ENCODE measurements around the gene OLFML2B. TPM values are rescaled to one million over a fixed set of nuclear protein-coding genes. Genes with fewer than 3 reads are reported as not detected.
"Not testable (repeated sequence)": the region's sequence is repeated elsewhere in the genome, so short reads cannot be mapped to it uniquely, and the experiment has no call there.

OLFML2B gene
- total RNA-seq, 8 experiments from 2014 or later = 1.0 to 15.3 (median 2.2) TPM

GRCh38 chr1:162056579-162056978 lies 32.9 kb upstream of the OLFML2B start:
- Histone ChIP-seq H3K4me1 (replicated peaks in 1 of 2) (peaks cover 0 to 3% of the 10 kb centered on the region in 2 donors), H3K27ac (no peak overlapping the region), H3K4me3 (no peak overlapping the region)
- ATAC-seq (replicated peaks in 6 of 8) = peak in 3 of 8 experiments; percentile 6 to 19 (median 13)
- 64 to 100% (median 90%) methylated on average over 1 to 3 of the region's 3 CpGs; no CpG with 5 or more reads in 3 of the 10 experiments for WGBS, 10 experiments
- in situ Hi-C loops (cut with MboI; ENCODE audit: low pct_unique_long_range_greater_than_20kb in 2 of 9, low sequenced_read_pairs in 9 of 9, unreplicated experiment in 9 of 9) = loop anchor here in 1 of 9 experiments (10.0 kb wide), 1 partner anchor 338 kb away; no protein-coding TSS in a partner anchor

GRCh38 chr1:162056043-162056442 lies 32.4 kb upstream of the OLFML2B start:
- in situ Hi-C loops (cut with MboI; ENCODE audit: low pct_unique_long_range_greater_than_20kb in 2 of 9, low sequenced_read_pairs in 9 of 9, unreplicated experiment in 9 of 9) = loop anchor here in 1 of 9 experiments (10.0 kb wide), 1 partner anchor 339 kb away; no protein-coding TSS in a partner anchor
- Histone ChIP-seq H3K4me1 (replicated peaks in 1 of 2) (peaks cover 0 to 3% of the 10 kb centered on the region in 2 donors), H3K4me3 (no peak overlapping the region), H3K27ac (no peak overlapping the region)
- ATAC-seq (replicated peaks in 6 of 8) = peak; percentile 92 to 100 (median 99)
- 38 to 100% (median 56%) methylated on average over 1 to 3 of the region's 3 CpGs; no CpG with 5 or more reads in 4 of the 10 experiments for WGBS, 10 experiments

GRCh38 chr1:162055062-162055461 lies 31.4 kb upstream of the OLFML2B start:
- 0 to 72% (median 48%) methylated on average over 1 to 3 of the region's 3 CpGs; no CpG with 5 or more reads in 2 of the 10 experiments for WGBS, 10 experiments
- Histone ChIP-seq H3K27ac (no peak overlapping the region), H3K4me3 (no peak overlapping the region), H3K4me1 (replicated peaks in 1 of 2) (peaks cover 0 to 3% of the 10 kb centered on the region in 2 donors)
- in situ Hi-C loops (cut with MboI; ENCODE audit: low pct_unique_long_range_greater_than_20kb in 2 of 9, low sequenced_read_pairs in 9 of 9, unreplicated experiment in 9 of 9) = loop anchor here in 1 of 9 experiments (10.0 kb wide), 1 partner anchor 340 kb away; no protein-coding TSS in a partner anchor
- ATAC-seq (replicated peaks in 6 of 8) = peak in 4 of 8 experiments; percentile 19 to 71 (median 39)

GRCh38 chr1:162053949-162054348 lies 30.3 kb upstream of the OLFML2B start:
- WGBS, 10 experiments = 100% methylated on average over 1 to 2 of the region's 3 CpGs; no CpG with 5 or more reads in 8 of the 10 experiments
- not testable (repeated sequence) for H3K27ac ChIP-seq; ATAC-seq (replicated peaks in 6 of 8); H3K4me3 ChIP-seq; H3K4me1 ChIP-seq (replicated peaks in 1 of 2)
- in situ Hi-C loops (cut with MboI; ENCODE audit: low pct_unique_long_range_greater_than_20kb in 2 of 9, low sequenced_read_pairs in 9 of 9, unreplicated experiment in 9 of 9) = loop anchor here in 1 of 9 experiments (10.0 kb wide), 1 partner anchor 341 kb away; no protein-coding TSS in a partner anchor

GRCh38 chr1:162046921-162047320 lies 23.3 kb upstream of the OLFML2B start:
- ATAC-seq (replicated peaks in 6 of 8) = peak in 3 of 8 experiments; percentile 50 to 75 (median 69)
- 0 to 80% (median 20%) methylated on average over 1 of the region's 1 CpG; no CpG with 5 or more reads in 2 of the 10 experiments for WGBS, 10 experiments
- in situ Hi-C loops (cut with MboI; ENCODE audit: low pct_unique_long_range_greater_than_20kb in 2 of 9, low sequenced_read_pairs in 9 of 9, unreplicated experiment in 9 of 9) = loop anchor here in 5 of 9 experiments (25.0 kb wide), 2 partner anchors 160 to 260 kb away; no protein-coding TSS in a partner anchor
- Histone ChIP-seq H3K4me3 (no peak overlapping the region), H3K27ac (no peak overlapping the region), H3K4me1 (replicated peaks in 1 of 2) (no peaks in the 10 kb centered on the region)

- ATAC-seq (replicated peaks in 6 of 8) = no peak
- no peaks in the 10 kb centered on the region for H3K4me1 ChIP-seq (replicated peaks in 1 of 2)
- WGBS, 10 experiments = 5 to 80% (median 75%) methylated on average over 1 of the region's 1 CpG
- no peak overlapping the region for H3K27ac ChIP-seq
- no peak overlapping the region for H3K4me3 ChIP-seq
- in situ Hi-C loops (cut with MboI; ENCODE audit: low pct_unique_long_range_greater_than_20kb in 2 of 9, low sequenced_read_pairs in 9 of 9, unreplicated experiment in 9 of 9) = loop anchor here in 5 of 9 experiments (25.0 kb wide), 2 partner anchors 155 to 255 kb away; no protein-coding TSS in a partner anchor
Observed at GRCh38 chr1:162042361-162042760, 18.7 kb upstream of the OLFML2B start.

- no peaks in the 10 kb centered on the region for H3K4me1 ChIP-seq (replicated peaks in 1 of 2)
- no peak overlapping the region for H3K27ac ChIP-seq
- in situ Hi-C loops (cut with MboI; ENCODE audit: low pct_unique_long_range_greater_than_20kb in 2 of 9, low sequenced_read_pairs in 9 of 9, unreplicated experiment in 9 of 9) = loop anchor here in 5 of 9 experiments (25.0 kb wide), 2 partner anchors 153 to 253 kb away; no protein-coding TSS in a partner anchor
- ATAC-seq (replicated peaks in 6 of 8) = peak in 1 of 8 experiments; percentile 28
- H3K4me3 ChIP-seq = no peak overlapping the region
Observed at GRCh38 chr1:162040657-162041056, 17.0 kb upstream of the OLFML2B start.

GRCh38 chr1:162040001-162040400 lies 16.3 kb upstream of the OLFML2B start:
- Histone ChIP-seq H3K27ac (no peak overlapping the region), H3K4me3 (no peak overlapping the region), H3K4me1 (replicated peaks in 1 of 2) (no peaks in the 10 kb centered on the region)
- WGBS, 10 experiments = 14 to 100% (median 55%) methylated on average over 1 to 4 of the region's 4 CpGs
- ATAC-seq (replicated peaks in 6 of 8) = peak in 4 of 8 experiments; percentile 58 to 85 (median 60)
- in situ Hi-C loops (cut with MboI; ENCODE audit: low pct_unique_long_range_greater_than_20kb in 2 of 9, low sequenced_read_pairs in 9 of 9, unreplicated experiment in 9 of 9) = loop anchor here in 5 of 9 experiments (25.0 kb wide), 2 partner anchors 153 to 253 kb away; no protein-coding TSS in a partner anchor

- WGBS, 10 experiments = 64 to 100% (median 100%) methylated on average over 1 of the region's 1 CpG
- no peak for ATAC-seq (replicated peaks in 6 of 8)
- no peaks in the 10 kb centered on the region for H3K4me1 ChIP-seq (replicated peaks in 1 of 2)
- H3K4me3 ChIP-seq = no peak overlapping the region
- no peak overlapping the region for H3K27ac ChIP-seq
- in situ Hi-C loops (cut with MboI; ENCODE audit: low pct_unique_long_range_greater_than_20kb in 2 of 9, low sequenced_read_pairs in 9 of 9, unreplicated experiment in 9 of 9) = loop anchor here in 6 of 9 experiments (10.0 to 25.0 kb wide), 3 partner anchors 151 to 254 kb away; no protein-coding TSS in a partner anchor
Observed at GRCh38 chr1:162038624-162039023, 15.0 kb upstream of the OLFML2B start.

- in situ Hi-C loops (cut with MboI; ENCODE audit: low pct_unique_long_range_greater_than_20kb in 2 of 9, low sequenced_read_pairs in 9 of 9, unreplicated experiment in 9 of 9) = loop anchor here in 6 of 9 experiments (10.0 to 25.0 kb wide), 3 partner anchors 149 to 251 kb away; no protein-coding TSS in a partner anchor
- peak in 3 of 8 experiments; percentile 47 to 81 (median 52) for ATAC-seq (replicated peaks in 6 of 8)
- Histone ChIP-seq H3K4me3 (no peak overlapping the region), H3K4me1 (replicated peaks in 1 of 2) (peaks cover 0 to 2% of the 10 kb centered on the region in 2 donors), H3K27ac (no peak overlapping the region)
- 91 to 100% (median 100%) methylated on average over 1 of the region's 1 CpG; no CpG with 5 or more reads in 5 of the 10 experiments for WGBS, 10 experiments
Observed at GRCh38 chr1:162036163-162036562, 12.5 kb upstream of the OLFML2B start.

GRCh38 chr1:162035241-162035640 lies 11.6 kb upstream of the OLFML2B start:
- ATAC-seq (replicated peaks in 6 of 8) = no peak
- 58 to 83% (median 82%) methylated on average over 1 to 2 of the region's 2 CpGs; no CpG with 5 or more reads in 7 of the 10 experiments for WGBS, 10 experiments
- Histone ChIP-seq H3K4me1 (replicated peaks in 1 of 2) (peaks cover 0 to 11% of the 10 kb centered on the region in 2 donors), H3K27ac (no peak overlapping the region), H3K4me3 (no peak overlapping the region)
- in situ Hi-C loops (cut with MboI; ENCODE audit: low pct_unique_long_range_greater_than_20kb in 2 of 9, low sequenced_read_pairs in 9 of 9, unreplicated experiment in 9 of 9) = loop anchor here in 6 of 9 experiments (10.0 to 25.0 kb wide), 3 partner anchors 148 to 250 kb away; no protein-coding TSS in a partner anchor

GRCh38 chr1:162033428-162033827 lies 9.8 kb upstream of the OLFML2B start:
- no peak overlapping the region for H3K4me3 ChIP-seq
- in situ Hi-C loops (cut with MboI; ENCODE audit: low pct_unique_long_range_greater_than_20kb in 2 of 9, low sequenced_read_pairs in 9 of 9, unreplicated experiment in 9 of 9) = loop anchor here in 6 of 9 experiments (10.0 to 25.0 kb wide), 3 partner anchors 146 to 249 kb away; no protein-coding TSS in a partner anchor
- peaks cover 0 to 28% of the 10 kb centered on the region in 2 donors for H3K4me1 ChIP-seq (replicated peaks in 1 of 2)
- H3K27ac ChIP-seq = no peak overlapping the region
- 17 to 76% (median 60%) methylated on average over 1 to 6 of the region's 6 CpGs; no CpG with 5 or more reads in 2 of the 10 experiments for WGBS, 10 experiments
- ATAC-seq (replicated peaks in 6 of 8) = peak in 1 of 8 experiments; percentile 76

GRCh38 chr1:162030759-162031280 lies 7.2 kb upstream of the OLFML2B start:
- peaks cover 0 to 31% of the 10 kb centered on the region in 2 donors for H3K4me1 ChIP-seq (replicated peaks in 1 of 2)
- no peak overlapping the region for H3K27ac ChIP-seq
- peak in 5 of 8 experiments; percentile 56 to 92 (median 78) for ATAC-seq (replicated peaks in 6 of 8)
- in situ Hi-C loops (cut with MboI; ENCODE audit: low pct_unique_long_range_greater_than_20kb in 2 of 9, low sequenced_read_pairs in 9 of 9, unreplicated experiment in 9 of 9) = loop anchor here in 6 of 9 experiments (10.0 to 25.0 kb wide), 3 partner anchors 144 to 246 kb away; no protein-coding TSS in a partner anchor
- 47 to 100% (median 71%) methylated on average over 2 to 3 of the region's 3 CpGs; no CpG with 5 or more reads in 5 of the 10 experiments for WGBS, 10 experiments
- H3K4me3 ChIP-seq = no peak overlapping the region
